Testis (tissue), 2 donors: Measurements from ENCODE around the gene MYBBP1A.

Experiments
- CTCF ChIP-seq, 3 experiments: fragments of 450-650 bp in 2 of 3; fragments of 200-600 bp in 1 of 3; sonication (generic) in 1 of 3; IDR thresholded peaks; one replicate each; pipeline ENCODE4 v1.5.1; 2016 to 2019; ENCODE audit warnings: antibody characterized with exemption in 3 of 3, mild to moderate bottlenecking in 2 of 3, moderate library complexity in 1 of 3
- POLR2A ChIP-seq: fragments of 450-650 bp; IDR thresholded peaks from one replicate; pipeline ENCODE4 v1.6.1; 2017; ENCODE audit warnings: antibody characterized with exemption, mild to moderate bottlenecking, moderate library complexity

- TF ChIP-seq CTCF (IDR thresholded peaks at IDR 0.05) (no peak), POLR2A (no peak)
Measured at GRCh38 chr17:4536259-4536741, 18.9 kb downstream of the MYBBP1A start.
